RPMI8226 (cell line): Measurements from ENCODE around the gene FKBP5.

ENCODE experiments used
- DNase-seq: peaks from one replicate; pipeline ENCODE4 v3.0.0-alpha.2; 2015

FKBP5 gene

DNA sequence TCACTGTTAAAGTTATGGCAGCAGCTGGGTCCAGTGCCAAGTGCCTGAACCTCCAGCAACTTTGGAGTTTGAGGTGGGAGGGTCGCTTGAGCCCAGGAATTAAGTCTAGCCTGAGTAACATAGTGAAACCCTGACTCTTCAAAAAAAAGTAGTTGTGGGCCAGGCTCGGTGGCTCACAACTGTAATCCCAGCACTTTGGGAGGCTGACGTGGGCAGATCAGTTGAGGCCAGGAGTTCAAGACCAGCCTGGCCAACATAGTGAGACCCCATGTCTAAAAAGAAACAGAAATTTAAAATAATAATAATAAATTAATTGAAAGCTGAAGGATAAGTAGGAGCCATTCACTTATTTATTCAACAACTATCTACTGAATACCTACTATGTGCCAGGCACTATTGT, 33.8 kb downstream of the FKBP5 start:
- DNase-seq, result no peak

DNA sequence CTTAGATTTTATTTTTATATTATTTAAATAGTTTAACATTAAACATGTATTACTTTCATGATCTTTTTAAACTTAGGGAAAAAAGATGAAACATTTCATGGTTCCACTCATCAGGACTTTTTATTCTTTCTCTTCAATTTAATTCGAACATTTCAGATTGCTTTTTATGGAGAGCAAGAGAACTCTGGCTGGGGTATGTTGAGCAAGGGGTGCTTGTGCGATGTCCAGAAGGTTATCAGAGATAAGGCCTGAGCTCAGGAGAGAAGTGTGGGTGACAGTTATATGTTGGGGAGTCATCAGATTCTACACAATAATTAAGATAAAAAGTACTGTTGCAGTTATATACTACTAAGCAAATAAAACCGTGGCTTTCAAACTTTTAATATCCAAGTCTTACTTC, 37.5 kb downstream of the FKBP5 start:
- no peak for DNase-seq

DNA sequence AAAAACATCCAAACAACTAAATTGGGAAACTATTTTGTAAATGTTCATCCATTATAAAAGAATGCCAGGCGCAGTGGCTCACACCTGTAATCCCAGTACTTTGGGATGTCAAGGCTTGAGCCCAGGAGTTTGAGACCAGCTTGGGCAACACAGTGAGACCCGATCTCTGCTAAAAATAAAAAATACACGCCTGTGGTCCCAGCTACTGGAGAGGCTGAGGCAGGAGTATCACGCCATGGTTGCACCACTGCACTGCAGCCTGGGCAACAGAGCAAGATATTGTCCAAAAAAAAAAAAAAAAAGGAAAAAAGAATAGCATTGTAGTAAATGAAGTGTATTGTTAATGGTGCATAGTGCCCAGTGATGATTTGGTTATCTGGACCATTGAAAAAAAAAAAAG, 38.7 kb downstream of the FKBP5 start:
- DNase-seq, result no peak

DNA sequence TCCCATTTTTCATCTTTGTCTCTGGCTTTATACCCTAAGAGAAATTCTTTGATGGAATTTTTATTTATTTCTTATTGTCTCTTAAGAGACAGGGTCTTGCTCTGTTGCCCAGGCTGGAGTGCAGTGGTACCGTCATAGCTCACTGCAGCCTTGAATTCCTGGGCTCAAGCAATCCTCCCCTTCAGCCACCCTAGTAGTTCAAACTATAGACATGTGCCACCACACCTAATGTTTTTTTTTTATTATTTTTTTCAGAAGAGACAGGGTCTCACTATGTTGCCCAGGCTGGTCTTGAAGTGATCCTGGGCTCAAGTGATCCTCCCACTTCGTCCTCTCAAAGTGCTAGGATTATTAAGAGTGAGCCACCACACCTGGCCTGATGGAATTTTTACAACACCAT, 40.5 kb downstream of the FKBP5 start:
- no peak for DNase-seq

DNA sequence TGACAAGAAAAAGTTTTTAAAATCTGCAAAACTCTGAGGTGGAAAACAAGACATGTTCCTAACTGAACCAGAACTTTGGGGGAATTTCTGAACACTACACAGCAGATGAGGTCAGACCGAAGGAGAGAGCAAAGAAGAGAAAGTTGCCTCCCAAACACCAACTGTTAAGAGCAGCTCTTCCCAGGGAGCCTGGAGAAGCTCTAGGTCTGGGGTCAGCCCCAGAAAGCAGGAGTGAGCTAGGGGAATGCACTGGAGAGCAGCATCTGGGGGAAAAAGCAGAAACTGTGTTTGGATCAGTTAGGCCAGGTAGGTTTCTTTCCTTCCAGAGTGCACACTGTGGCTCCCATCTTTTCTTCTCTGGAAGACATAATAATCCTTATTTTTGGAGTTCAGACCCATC, 41.3 kb downstream of the FKBP5 start:
- DNase-seq, result no peak

DNA sequence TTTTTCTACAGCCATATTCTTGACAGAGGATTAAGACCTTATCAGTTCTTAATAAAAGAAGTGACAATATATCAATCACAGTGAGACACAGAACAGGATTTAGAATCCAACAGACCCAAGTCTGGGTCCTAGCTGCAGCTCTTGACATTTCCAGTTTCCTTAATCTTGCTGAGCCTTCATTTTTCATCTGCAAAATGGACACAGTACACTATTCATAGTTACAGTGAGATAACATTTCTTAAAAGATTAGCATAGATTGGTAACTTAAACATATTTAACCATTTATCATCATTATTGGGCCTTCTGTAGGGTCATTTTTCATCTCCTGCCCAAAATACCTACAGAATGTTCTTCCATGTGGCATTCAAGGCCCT, 45.6 kb downstream of the FKBP5 start:
- no peak for DNase-seq

DNA sequence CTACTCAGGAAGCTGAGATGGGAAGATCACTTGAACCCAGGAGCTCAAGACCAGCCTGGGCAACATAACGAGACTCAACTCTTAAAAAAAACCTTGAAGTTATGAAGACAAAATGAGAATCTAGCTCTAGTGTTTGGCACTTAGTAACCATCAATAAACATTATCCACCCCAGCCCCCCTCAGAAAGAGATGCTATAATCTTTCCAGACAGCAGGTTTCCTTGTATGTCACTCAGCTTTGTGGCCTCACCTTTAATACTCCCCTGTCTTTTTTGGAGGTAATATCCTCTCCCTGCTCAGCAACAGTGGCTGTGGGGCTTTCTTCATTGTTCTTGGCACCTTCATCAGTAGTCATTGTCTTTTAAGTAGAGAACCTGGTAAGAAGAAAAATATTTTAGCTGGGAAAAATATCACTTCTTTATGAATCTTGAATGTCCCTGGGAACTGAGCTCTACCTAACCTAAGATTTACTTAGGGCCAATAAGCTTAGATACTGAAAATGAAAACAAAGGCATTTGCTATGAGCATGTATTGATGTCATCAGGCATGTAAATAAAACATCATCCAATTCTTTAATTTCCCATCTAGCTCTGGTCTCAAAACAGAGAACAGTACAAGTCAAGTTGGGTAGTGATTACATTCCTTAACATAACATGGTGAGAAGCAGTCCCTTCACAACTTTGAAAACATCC, 46.1 kb downstream of the FKBP5 start:
- DNase-seq, result no peak

DNA sequence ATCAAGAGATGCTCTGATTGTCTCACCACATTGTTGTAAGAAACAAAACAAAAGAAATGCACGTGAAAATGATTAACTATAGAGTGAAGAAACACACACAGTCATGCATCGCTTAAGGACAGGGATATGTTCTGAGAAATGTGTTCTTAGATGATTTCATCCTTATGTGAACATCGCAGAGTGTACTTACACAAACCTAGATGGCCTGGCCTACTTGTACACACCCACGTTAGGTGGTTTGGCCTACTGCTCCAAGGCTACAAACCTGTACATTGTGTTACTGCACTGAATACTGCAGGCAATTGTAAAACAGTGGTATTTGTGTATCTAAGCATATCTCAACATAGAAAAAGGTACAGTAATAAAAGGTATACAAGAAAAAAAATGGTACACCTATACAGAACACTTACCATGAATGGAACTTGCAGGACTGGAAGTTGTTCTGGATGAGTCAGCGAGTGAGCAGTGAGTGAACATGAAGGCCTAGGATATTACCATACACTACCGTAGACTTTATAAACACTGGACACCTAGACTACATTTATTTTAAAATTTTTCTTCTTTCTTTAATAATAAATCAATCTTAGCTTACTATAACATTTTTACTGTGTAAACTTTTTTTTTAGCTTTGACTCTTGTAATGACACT, 48.6 kb downstream of the FKBP5 start:
- no peak for DNase-seq

DNA sequence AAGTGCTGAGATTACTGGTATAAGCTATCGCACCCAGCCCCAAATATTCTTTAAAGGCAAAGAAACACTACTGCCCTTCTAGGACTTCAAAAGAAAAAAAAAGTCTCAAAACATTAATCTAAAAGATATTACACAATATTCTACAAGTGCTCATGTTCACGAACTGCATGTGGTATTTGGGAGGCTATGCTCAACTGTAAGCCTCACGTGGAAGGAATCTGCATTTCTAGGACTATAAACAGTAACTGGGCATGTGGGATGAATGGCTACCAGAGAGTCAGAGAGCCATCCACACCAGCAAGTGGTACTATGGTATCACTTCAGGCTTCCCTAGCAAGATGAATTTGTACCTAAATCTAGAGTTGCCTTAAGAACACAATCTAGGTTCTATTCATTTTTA, 50.0 kb downstream of the FKBP5 start:
- DNase-seq, result no peak

DNA sequence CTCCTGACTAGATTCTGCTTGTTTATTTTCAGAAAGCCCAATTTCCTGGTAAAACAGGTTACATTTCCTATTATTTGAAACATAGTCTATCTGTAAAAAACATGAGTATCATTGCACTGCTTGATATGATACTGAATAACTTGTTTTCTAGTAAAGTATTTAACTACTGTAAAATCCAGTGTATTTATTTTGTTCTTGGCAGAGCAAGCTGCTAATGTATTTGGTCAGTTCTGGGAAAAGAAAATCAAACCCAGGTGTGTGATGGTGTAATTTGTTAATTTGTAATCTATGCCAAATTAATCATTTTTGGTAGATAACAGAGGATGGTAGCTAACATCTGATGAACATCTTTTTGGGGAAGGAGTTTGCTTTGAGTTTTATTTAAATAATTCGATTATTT, 50.8 kb downstream of the FKBP5 start:
- no peak for DNase-seq

DNA sequence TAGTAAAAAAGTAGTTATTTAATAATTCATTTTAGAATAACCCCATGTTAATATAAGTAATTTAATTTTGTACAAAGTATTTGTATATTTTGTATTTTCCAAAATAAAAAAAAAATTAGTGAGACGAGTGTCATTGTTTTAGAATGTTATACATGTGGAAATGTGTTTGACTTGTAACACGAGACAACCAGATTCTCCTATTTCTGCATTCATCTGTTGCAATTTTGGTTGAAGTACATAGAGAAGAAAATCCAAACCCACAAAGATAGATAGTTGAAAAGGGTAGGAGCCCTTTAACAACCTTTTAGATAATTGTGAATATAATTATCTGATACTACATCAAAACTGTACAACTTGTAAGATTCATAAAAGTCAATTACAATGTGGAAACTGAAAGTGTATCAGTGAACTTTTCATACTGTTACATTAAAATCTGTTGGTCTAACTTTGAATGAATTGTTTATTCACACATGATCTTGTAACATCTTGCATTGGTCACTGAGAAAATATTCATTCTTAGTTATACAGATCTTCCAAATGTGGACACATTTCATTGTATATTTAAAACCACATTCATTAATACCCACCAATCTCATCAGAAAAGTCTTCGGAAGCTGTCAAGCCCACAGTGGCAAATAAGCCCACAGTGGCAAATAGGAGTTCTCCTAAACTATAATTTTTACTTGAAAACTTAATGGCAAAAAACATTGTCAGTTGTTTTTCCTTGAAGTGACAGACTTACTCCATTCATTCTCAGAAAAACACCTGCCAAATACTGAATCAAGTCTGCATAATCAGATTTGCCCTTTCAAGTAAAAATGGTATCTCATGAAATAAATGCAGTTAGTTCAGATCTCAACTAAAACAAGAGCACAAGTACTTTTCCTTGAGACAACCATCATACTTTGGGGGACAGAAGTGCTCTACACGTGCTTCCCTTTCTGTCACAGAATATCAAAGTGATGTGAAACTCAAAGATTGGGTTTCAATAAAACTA, 52.8 kb downstream of the FKBP5 start:
- DNase-seq, result no peak

DNA sequence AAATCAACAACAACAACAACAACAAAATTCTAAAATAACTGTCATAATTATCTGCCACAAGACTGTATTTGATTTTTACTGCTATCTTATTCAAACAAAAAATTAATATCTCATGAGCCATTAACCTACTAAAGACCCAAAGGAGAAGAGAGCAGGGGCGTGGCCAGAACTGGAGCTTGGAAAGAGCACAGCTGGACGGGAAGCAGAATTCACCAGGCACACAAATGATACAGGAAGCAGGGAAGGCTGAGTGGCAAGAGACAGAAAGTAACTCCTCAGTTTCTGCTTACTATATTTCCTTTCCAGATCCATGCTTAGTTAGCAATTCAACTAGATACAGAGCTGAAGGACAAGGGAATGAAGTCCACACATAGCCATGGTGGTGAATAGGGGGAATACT, 54.4 kb downstream of the FKBP5 start:
- DNase-seq, result no peak

DNA sequence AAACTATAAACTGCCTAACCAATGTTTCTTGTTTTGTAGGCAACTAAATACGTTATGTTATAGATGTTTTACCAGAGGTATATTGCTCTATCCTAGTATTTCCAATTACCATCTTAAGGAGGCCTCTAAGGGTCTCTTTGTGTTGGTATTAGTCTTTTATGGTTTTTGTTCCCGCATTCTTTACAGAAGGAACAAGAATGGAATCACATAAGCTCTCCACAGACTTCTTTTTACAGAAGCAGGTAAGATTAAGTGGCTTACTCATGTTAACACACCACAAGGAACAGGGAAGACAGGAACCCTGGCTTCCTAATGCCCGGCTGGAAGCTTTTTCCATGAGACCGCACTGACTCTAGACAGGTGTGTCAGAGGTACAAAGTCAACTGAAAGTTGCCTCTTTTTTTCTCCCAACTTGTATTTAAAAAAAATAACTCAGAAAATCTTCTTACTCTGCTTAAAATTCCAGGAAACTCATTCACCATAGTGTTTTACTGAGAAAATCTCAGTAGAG, 55.1 kb downstream of the FKBP5 start:
- no peak for DNase-seq

DNA sequence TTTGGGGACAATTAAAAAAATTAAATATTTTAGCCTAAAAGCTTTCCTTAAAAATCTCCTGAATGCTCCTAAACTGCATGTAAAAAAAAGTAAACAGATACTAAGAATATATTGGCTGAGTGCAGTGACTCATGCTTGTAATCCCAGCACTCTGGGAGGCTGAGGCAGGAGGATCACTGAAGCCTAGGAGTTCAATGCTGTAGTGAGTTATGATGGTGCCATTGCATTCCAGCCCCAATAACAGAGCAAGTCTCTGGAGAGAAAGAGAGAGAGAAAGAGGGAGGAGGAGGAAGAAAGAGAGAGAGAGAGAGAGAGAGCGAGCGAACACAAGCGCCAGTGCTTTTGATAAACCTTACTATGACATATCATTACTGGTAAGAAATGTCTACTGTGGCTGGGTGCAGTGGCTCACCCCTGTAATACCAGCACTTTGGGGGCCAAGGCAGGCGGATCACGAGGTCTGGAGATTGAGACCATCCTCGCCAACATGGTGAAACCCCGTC, 58.8 kb downstream of the FKBP5 start:
- no peak for DNase-seq

DNA sequence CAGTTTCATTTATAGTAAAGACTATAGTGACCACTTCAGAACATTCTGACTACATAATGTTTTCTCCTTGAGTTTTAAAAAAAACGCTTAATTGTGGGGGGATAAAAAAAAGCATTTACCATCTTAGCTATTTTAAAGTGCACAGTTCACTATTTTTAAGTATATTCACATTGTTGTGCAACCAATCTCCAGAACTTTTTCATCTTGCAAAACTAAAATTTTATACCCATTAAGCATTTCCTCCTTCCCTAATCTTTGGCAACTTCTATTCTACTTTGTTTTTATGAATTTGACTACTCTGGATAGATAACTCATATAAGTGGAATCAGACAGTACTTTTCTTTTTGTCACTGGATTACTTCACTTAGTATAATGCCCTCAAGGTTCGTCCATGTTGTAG, 62.3 kb downstream of the FKBP5 start:
- DNase-seq, result no peak

DNA sequence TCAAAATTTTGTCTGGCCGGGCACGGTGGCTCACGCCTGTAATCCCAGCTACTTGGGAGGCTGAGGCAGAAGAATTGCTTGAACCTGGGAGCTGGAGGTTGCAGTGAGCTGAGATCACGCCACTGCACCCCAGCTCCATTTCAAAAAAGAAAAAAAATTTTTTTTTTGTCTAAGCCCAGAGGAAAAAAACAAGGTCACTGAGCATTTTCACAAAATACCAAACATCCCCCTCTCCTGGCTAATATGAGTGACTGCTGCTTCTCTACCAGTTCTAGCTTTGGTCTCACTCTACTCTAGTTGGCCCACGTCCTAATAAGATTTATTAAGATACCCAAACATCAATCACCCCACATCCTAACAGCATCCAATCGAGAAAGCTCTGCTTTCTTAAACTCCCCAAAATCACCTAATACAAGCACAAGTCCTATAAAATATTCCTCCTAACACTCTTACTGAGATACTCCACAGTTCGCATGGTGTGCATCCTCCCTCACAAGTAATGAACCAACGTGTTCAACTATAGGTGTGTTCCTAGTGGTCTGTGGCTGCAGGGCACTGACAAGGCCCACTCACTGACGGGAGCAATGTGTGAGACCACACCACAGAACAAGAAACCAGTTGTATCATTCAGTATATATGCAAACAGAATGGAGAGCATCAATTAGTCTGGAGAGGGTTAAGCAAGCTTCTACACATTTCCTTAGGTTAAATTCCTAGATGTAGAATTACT, 64.2 kb downstream of the FKBP5 start:
- no peak for DNase-seq

DNA sequence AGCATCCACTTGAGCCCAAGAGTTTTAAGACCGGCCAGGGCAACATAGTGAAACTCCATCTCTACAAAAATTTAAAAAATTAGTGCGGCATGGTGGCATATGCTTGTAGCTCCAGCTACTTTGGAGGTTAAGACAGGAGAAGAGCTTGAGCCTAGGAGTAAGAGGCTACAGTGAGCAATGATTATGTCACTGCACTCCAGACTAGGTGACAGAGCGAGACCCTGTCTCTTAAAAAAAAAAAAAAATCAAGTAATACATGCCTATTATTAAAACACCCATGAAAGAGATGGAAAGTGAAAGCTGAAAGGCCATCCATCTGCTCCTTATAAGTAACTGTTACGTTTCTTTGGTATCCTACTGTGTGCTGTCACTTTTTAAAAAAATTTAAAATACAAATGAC, 66.4 kb downstream of the FKBP5 start:
- no peak for DNase-seq

DNA sequence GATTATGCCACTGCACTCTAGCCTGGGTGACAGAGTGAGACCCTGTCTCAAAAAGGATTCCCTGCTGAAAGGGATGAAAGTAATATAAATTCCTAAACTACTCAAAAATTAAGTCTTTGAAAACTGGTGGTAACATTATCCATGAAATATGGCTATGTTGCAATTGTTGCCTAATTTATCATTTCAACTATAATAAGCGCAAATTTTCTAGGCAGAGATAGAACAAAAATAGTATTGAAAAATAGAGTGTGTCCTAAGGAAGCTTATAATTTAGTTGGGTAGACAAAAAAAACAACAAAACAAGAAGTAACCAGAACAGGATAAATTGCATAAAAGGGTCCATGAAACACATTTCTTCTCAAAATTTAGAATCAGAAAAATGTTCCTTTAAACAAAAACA, 68.0 kb downstream of the FKBP5 start:
- DNase-seq, result no peak

DNA sequence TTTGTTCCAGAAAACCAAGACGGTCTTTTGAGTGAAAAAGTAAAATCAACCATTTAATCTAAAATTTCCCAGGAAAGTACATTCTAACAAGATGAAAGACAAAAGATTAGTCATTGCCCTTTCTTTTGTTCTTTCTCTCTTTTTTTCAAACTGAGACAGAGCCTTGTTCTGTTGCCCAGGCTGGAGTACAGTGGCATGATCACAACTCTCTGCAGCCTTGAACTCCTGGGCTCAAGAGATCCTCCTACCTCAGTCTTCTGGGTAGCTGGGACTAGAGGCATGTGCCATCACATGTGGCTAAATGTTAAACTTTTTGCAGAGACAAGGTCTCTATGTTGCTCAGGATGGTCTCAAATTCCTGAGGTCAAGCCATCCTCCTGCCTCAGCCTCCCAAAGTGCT, 75.0 kb downstream of the FKBP5 start:
- DNase-seq, result no peak

DNA sequence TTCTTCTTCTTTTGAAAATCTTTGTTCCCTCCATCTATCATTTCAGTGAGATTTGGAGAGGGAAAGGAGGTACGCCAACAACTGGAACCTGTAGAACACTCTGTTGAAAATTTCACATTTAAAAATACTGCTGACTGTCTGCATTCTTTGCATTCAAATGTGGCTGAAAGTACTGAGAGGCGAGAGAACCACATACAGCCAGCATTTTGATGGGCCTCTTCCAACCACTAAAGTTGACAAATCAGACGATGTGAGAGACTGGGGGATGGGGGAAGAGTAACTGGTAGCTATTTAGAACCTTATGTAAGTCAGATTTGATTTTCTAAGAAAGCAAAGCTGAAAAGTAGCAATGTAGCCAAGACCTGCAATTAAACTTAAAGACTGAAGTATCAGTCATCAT, 77.5 kb downstream of the FKBP5 start:
- DNase-seq, result peak; percentile 52

DNA sequence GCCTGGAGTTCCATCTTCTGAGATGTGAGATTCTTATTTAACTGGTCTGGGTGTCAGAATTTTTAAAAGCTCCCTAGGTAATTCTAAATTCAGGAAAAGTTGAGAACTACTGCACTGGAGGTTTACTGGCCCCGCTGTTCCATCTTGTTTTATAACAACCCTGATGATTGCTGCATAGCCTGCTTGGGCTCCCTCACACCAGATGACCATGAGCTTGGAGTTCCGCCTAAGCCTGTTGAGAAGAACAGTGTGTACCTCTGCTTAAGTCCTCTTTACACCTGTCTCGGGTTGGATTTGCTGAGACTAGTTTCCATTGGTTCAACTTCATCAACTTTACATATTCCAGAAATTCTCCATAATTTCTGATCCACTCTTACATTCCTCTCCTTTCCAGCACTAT, 77.9 kb downstream of the FKBP5 start:
- no peak for DNase-seq

DNA sequence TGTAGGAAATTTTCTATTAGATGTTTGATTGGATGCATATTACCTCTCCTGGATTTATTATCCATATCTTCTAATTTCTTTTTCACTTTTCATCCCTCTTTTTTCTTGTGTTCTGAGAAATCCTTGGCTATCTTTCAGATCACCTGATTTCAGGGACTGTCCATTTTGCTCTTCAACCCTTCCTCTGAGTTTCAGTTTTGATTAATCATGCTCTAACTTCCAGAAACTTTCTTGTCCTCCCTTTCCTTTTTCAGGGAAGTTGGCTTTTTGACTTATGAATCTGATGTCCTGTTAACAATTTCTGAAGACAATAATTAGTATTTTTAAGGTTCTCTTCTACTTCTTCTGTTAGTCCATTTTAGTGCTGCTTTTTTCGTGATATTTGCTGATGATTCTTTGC, 79.1 kb downstream of the FKBP5 start:
- DNase-seq, result no peak
